Ascending aorta (tissue), 2 donors: Measurements from ENCODE around the gene CFAP45. TPM values are rescaled to one million over a fixed set of nuclear protein-coding genes. Genes with fewer than 3 reads are reported as not detected.

Source experiments
- DNase-seq, 2 donors: peaks; one replicate each; pipeline ENCODE4 v3.0.0-alpha.2; 2019; ENCODE audit warnings: low spot score in 2 of 2
- H3K27ac ChIP-seq, 2 donors: fragments of 200-600 bp; sonication (generic); one replicate each; pipeline ENCODE4 v1.5.1; 2016 to 2017; ENCODE audit warnings: mild to moderate bottlenecking in 1 of 2
- H3K27me3 ChIP-seq: fragments of 200-600 bp; sonication (generic); one replicate; pipeline ENCODE4 v1.5.1; 2017
- H3K36me3 ChIP-seq, 2 donors: fragments of 200-600 bp; sonication (generic); one replicate each; pipeline ENCODE4 v1.5.1; 2016
- H3K4me1 ChIP-seq, 2 donors: fragments of 200-600 bp; sonication (generic); one replicate each; pipeline ENCODE4 v1.5.1; 2016 to 2017; ENCODE audit warnings: mild to moderate bottlenecking in 1 of 2
- H3K4me3 ChIP-seq, 2 donors: fragments of 200-600 bp; sonication (generic); one replicate each; pipeline ENCODE4 v1.5.1; 2016 to 2017; ENCODE audit warnings: mild to moderate bottlenecking in 1 of 2
- H3K9me3 ChIP-seq, 2 donors: fragments of 200-600 bp; sonication (generic); one replicate each; pipeline ENCODE4 v1.5.1; 2016
- intact Hi-C: fragments of 100-400 bp; cut with DNase I; formaldehyde crosslinking; loops from one replicate; pipeline ENCODE4 v1.15.1; 2023
- total RNA-seq: library from RNA; depleted of rRNA; stranded (reverse); fragments of >200 nt; gene quantifications from one replicate; pipeline ENCODE4 v1.1.0, GENCODE V29; 2016
- TF ChIP-seq, protein P1 (sequence below), 3 experiments: fragments of 200-600 bp in 2 of 3; fragments of 450-650 bp in 1 of 3; sonication (generic) in 2 of 3; IDR thresholded peaks; one replicate each; pipeline ENCODE4 v1.5.1; 2016 to 2019; ENCODE audit warnings: antibody characterized with exemption in 3 of 3, mild to moderate bottlenecking in 1 of 3, moderate library complexity in 1 of 3

Gene CFAP45
- total RNA-seq, 1 donor from 2014 or later, result not detected

DNA sequence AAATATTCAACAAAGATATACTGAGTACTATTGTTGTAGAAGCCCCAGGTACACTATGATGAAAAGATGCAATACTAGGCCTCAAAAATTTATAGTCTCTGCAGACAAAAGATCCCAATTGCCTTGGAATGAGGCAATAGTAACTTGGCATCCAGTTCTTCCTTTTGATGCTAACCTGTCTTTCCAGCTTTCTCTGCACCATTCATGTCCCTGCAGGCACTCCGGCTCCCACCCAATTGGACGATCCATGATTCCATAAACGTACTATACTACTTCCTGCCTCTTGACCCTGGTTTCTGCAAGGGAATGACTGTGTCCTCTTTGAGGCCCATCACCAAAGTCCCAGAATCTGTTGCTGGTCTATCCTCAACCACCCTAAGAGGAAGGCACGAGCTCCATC is 33.4 kb upstream of the CFAP45 start:
- TF ChIP-seq, protein P1, sequence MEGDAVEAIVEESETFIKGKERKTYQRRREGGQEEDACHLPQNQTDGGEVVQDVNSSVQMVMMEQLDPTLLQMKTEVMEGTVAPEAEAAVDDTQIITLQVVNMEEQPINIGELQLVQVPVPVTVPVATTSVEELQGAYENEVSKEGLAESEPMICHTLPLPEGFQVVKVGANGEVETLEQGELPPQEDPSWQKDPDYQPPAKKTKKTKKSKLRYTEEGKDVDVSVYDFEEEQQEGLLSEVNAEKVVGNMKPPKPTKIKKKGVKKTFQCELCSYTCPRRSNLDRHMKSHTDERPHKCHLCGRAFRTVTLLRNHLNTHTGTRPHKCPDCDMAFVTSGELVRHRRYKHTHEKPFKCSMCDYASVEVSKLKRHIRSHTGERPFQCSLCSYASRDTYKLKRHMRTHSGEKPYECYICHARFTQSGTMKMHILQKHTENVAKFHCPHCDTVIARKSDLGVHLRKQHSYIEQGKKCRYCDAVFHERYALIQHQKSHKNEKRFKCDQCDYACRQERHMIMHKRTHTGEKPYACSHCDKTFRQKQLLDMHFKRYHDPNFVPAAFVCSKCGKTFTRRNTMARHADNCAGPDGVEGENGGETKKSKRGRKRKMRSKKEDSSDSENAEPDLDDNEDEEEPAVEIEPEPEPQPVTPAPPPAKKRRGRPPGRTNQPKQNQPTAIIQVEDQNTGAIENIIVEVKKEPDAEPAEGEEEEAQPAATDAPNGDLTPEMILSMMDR (IDR thresholded peaks at IDR 0.05), result no peak
- no peak overlapping the region for H3K4me3 ChIP-seq
- H3K36me3 ChIP-seq, result no peaks in the 10 kb centered on the region
- intact Hi-C loops, result no loop called here
- no peaks in the 10 kb centered on the region for H3K27me3 ChIP-seq
- peaks cover 0 to 2% of the 10 kb centered on the region in 2 donors for H3K4me1 ChIP-seq
- no peaks in the 10 kb centered on the region for H3K9me3 ChIP-seq
- no peak for DNase-seq
- no peak overlapping the region for H3K27ac ChIP-seq

DNA sequence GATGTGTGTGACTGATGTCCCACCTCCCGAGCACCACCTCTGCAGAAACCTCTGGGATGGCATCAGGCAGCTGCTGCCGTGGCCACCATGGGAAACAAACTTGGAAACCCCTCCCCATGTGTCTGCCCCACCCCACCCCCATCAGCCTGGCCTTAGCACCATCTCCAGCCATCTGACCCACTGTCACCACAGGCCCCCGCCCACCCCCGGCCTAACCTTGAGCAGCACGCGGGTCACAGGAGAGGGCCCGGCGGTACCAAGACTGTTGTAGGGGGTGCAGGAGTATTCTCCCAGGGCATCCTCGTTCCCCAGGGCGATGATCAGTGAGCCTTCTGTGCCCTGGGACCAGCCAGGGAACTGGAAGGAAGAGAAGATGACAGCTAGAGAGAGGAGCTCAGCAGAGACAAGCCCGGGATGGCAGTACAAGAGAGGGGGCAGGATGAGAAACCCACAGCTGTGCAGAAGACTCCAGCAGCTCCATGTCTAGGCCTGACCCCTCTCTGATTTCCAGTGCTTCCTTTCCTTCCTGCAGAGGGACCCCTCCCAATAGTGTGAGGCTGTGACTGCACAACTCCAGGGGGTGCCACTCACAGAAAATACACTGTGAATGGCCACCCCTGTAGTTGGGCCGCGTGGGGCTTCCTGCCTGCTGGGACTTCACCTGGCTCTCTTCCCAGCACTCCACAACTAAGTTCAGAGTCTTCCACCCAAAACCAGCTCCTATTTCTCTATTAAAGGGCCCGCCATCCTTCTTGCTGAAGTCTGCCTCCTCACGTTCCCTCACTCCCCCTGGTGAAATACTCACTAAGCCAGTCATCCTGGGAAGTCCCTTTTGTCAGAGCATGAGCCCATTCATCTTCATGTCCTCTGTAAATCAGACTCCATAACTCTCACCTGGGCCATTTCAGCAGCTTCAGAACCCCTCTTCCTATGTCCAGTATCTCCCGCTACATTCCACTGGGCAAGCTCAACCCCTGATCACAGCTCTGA is 32.6 kb upstream of the CFAP45 start:
- TF ChIP-seq, protein P1 (IDR thresholded peaks at IDR 0.05), result no peak
- H3K27ac ChIP-seq, result no peak overlapping the region
- peaks cover 0 to 2% of the 10 kb centered on the region in 2 donors for H3K4me1 ChIP-seq
- H3K36me3 ChIP-seq, result no peaks in the 10 kb centered on the region
- H3K9me3 ChIP-seq, result no peaks in the 10 kb centered on the region
- intact Hi-C loops, result no loop called here
- no peaks in the 10 kb centered on the region for H3K27me3 ChIP-seq
- DNase-seq, result no peak
- H3K4me3 ChIP-seq, result no peak overlapping the region

DNA sequence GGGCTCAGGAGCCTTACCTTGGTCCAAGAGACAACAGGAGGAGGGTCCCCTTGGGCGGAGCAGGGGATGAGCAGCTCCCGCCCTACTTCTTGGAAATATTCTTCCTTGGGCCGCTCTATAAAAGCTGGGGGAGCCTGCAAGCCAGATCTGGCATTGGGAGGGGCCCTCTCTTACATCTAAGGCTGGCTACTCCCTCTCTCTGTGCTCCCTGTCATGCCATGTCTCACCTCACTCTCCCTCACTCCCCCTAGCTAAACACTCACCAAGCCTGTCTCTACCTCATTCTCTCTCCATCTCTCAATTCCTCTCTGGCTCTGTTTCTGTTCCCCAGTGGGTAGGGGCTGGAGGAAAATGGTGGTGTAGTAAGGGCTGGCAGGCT is 31.8 kb upstream of the CFAP45 start:
- H3K27me3 ChIP-seq, result no peaks in the 10 kb centered on the region
- H3K36me3 ChIP-seq, result no peaks in the 10 kb centered on the region
- H3K4me1 ChIP-seq, result peaks cover 0 to 2% of the 10 kb centered on the region in 2 donors
- no peak overlapping the region for H3K4me3 ChIP-seq
- intact Hi-C loops, result no loop called here
- TF ChIP-seq, protein P1 (IDR thresholded peaks at IDR 0.05), result no peak
- H3K9me3 ChIP-seq, result no peaks in the 10 kb centered on the region
- DNase-seq, result no peak
- H3K27ac ChIP-seq, result no peak overlapping the region

DNA sequence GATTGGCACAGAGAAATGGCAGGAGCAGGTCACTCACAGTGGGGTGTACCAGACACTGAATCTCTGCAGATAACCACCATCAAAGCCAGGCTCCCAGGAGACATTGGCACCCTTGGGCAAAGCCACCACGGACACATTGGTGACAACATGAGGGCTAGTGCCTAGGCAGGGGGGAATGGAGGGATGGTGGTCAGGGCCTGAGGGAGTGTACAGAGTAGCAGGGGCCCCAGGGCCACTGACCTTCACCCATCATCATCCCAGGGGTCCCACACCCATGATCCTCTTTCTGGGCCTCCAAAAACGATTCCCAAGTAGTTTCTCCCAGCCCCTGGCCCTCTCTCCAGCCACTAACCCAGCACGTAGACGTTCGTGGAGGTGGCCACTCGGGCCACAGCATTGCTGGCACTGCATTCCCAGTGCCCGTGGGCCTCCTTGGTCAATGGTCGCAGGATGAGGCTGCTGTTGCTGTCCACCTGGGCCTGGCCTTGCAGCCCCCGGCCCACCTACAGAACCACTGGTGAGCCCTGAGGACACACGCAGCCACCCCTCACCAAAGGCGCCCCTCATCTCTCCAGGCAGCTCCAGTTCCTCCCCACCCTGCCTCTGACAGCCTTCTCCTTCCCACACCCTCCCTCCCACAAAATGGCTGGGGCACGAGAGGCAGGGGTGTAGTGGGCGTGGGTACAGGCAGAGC is 31.3 kb upstream of the CFAP45 start:
- Histone ChIP-seq H3K4me1 (peaks cover 0 to 2% of the 10 kb centered on the region in 2 donors), H3K4me3 (no peak overlapping the region), H3K27me3 (no peaks in the 10 kb centered on the region), H3K36me3 (no peaks in the 10 kb centered on the region), H3K27ac (no peak overlapping the region), H3K9me3 (no peaks in the 10 kb centered on the region)
- DNase-seq, result no peak
- TF ChIP-seq, protein P1 (IDR thresholded peaks at IDR 0.05), result no peak
- intact Hi-C loops, result no loop called here

DNA sequence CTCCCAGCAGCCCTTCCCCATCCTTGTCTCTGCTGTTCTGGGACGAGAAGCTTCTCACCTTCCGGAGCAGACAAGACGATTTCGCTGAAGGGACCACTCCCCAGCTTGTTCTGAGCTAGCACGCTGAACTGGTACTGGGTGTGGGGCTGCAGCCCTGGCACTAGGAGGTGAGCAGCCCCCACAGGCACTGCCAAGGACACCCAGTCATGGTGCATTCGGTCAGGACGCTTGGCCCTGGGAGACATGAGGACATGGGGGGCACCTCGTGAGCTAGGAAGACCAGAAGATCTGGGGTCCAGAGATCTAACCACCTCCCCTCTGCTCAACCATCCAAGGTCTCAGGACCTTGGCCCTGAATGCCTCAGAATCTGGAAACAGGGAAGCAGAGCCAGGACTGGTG is 30.7 kb upstream of the CFAP45 start:
- peaks cover 0 to 5% of the 10 kb centered on the region in 2 donors for H3K4me1 ChIP-seq
- TF ChIP-seq, protein P1 (IDR thresholded peaks at IDR 0.05), result no peak
- DNase-seq, result no peak
- no peak overlapping the region for H3K27ac ChIP-seq
- intact Hi-C loops, result no loop called here
- no peaks in the 10 kb centered on the region for H3K27me3 ChIP-seq
- no peaks in the 10 kb centered on the region for H3K36me3 ChIP-seq
- H3K4me3 ChIP-seq, result no peak overlapping the region
- H3K9me3 ChIP-seq, result no peaks in the 10 kb centered on the region
